Activated naive CD4-positive, alpha-beta T cell treated with anti-CD3 and anti-CD28 coated beads for 36 hours (primary cell): ENCODE measurements around the gene MRPS11. TPM values are rescaled to one million over a fixed set of nuclear protein-coding genes. Genes with fewer than 3 reads are reported as not detected.
A peak's percentile ranks its signal among the peaks of the same experiment; 100 is the strongest.
"Not testable (repeated sequence)": the region's sequence is repeated elsewhere in the genome, so short reads cannot be mapped to it uniquely, and the experiment has no call there.

Experiments
- CTCF ChIA-PET: fragments of 350-600 bp; sonication (Branson Sonifier 250); formaldehyde crosslinking; loops from one replicate; lab custom pipeline; 2021; ENCODE audit warnings: antibody characterized with exemption; lab: Charles Lee
- DNase-seq: peaks from one replicate; pipeline ENCODE4 v3.0.0-alpha.2; 2020
- H3K27ac Mint-ChIP-seq: one replicate; pipeline ENCODE4 v1.8.0; 2021; ENCODE audit warnings: mild to moderate bottlenecking, mixed read lengths
- H3K27me3 Mint-ChIP-seq: one replicate; pipeline ENCODE4 v1.8.0; 2021; ENCODE audit warnings: low read depth, mixed read lengths
- H3K36me3 Mint-ChIP-seq: one replicate; pipeline ENCODE4 v1.8.0; 2021; ENCODE audit warnings: low read depth, mixed read lengths
- H3K4me1 Mint-ChIP-seq: one replicate; pipeline ENCODE4 v1.8.0; 2021; ENCODE audit warnings: low read depth, mixed read lengths
- H3K4me3 Mint-ChIP-seq: one replicate; pipeline ENCODE4 v1.8.0; 2021; ENCODE audit warnings: mild to moderate bottlenecking, moderate library complexity, mixed read lengths
- H3K9me3 Mint-ChIP-seq: one replicate; pipeline ENCODE4 v1.8.0; 2021; ENCODE audit warnings: mixed read lengths
- intact Hi-C: fragments of 100-400 bp; cut with micrococcal nuclease; formaldehyde crosslinking; loops from one replicate; pipeline ENCODE4 v1.15.1; 2023
- total RNA-seq, 2 experiments: library from RNA; stranded (reverse); gene quantifications; one replicate each; pipeline ENCODE4 v1.2.3, GENCODE V29; 2021

MRPS11 gene
- 10 to 100 TPM; 50.3 to 57.1 TPM for total RNA-seq

DNA sequence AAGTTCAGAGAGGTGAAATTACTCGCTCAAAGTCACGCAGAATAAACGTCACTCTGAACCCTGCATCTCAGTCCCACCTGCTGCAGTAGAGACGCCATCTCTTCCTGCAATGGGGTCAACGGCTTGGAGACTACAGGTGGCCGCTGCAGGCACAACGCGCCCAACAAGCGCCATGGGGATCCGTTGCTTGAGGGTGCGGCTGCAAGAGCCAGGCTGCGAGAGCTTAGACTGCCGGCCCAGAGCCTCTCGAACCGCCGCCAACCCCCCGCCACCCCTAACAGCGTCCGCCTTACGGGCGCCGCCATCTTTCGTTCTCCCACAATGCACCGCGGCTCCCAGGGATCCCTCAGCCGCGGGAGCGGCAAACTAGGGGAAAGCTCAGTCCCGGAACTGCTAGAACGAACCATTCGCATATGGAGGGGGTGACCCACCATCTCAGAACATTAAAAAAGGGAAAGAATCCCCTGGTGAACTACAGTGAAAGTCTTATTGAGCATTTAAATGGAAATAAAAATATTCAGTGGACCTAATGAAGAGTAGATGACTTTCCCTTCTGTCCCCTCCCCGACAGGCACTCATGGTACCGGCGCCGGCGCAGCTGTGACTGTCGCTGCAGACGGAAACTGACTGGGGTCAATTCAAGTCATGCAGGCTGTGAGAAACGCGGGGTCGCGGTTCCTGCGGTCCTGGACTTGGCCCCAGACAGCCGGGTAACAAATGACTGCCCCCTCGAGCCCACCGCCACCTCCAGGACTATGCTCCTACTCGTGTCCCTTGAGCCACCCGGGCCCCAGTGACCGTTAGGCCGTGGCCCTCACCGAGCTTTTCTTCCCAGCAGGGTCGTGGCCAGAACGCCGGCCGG lies at the start of gene MRPS11, which contains the start of gene MRPL46:
Gene MRPS11, plus strand, starts transcription at position 636 of the 862 bp plus-strand sequence. Its CDS starts 10 bp downstream, at position 646.
Gene MRPL46, minus strand, starts transcription at position 316 of the 862 bp plus-strand sequence. Its CDS starts 11 bp downstream, at position 305.
- H3K9me3 Mint-ChIP-seq: no peaks in the 10 kb centered on the region
- peaks cover 28% of the 10 kb centered on the region for H3K36me3 Mint-ChIP-seq
- DNase-seq: peak; percentile 93
- CTCF ChIA-PET: interaction anchor here (0.6 to 1.6 kb wide), 5 partner anchors 12 to 197 kb away, joined by 3 to 4 read pairs (median 3); no protein-coding TSS in a partner anchor
- intact Hi-C loops: loop anchor here (1.0 to 5.0 kb wide), 7 partner anchors 79 to 430 kb away; partner anchors contain the start of genes AEN, DET1, HAPLN3 and NTRK3
- H3K4me1 Mint-ChIP-seq: peaks cover 32% of the 10 kb centered on the region
- no peaks in the 10 kb centered on the region for H3K27me3 Mint-ChIP-seq
- H3K27ac Mint-ChIP-seq: peak within 1 kb of the TSS; percentile 98
- peak within 1 kb of the TSS; percentile 91 for H3K4me3 Mint-ChIP-seq

DNA sequence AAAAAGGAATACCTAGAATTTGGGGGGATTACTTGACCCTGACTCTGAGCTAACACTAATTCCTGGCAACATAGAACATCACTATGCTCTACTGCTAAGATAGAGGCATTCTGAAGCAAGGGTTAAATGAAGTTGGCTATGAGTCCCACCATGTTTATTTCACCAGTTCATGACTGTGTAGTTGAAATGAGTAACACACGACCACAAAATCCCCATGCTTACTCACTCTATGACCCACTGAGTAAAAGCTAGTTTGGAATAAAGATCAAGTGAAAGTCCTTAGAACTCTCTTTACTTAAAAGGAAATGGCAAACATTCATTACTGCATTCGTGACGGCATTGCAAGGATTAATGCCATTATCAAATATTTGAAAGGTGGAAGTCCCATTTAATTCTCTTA lies 47.7 kb upstream of the MRPS11 start:
- no peaks in the 10 kb centered on the region for H3K36me3 Mint-ChIP-seq
- H3K4me3 Mint-ChIP-seq: no peak overlapping the region
- peaks cover 15% of the 10 kb centered on the region for H3K4me1 Mint-ChIP-seq
- peak; percentile 28 for DNase-seq
- intact Hi-C loops: loop anchor here (1.0 kb wide), 1 partner anchor 35 kb away; no protein-coding TSS in a partner anchor
- CTCF ChIA-PET: interaction anchor here (1.5 kb wide), 1 partner anchor 30 kb away, joined by 3 read pairs; no protein-coding TSS in a partner anchor
- H3K9me3 Mint-ChIP-seq: no peaks in the 10 kb centered on the region
- no peak overlapping the region for H3K27ac Mint-ChIP-seq
- H3K27me3 Mint-ChIP-seq: peaks cover 29% of the 10 kb centered on the region

- CTCF ChIA-PET: no interaction called here
- Mint-ChIP-seq H3K36me3 (no peaks in the 10 kb centered on the region), H3K9me3 (no peaks in the 10 kb centered on the region), H3K27me3 (peaks cover 24% of the 10 kb centered on the region), H3K4me1 (peaks cover 15% of the 10 kb centered on the region), H3K4me3 (no peak overlapping the region), H3K27ac (no peak overlapping the region)
- no peak for DNase-seq
- intact Hi-C loops: no loop called here
Observed at GRCh38 chr15:88423331-88423730, 44.2 kb upstream of the MRPS11 start.

- Mint-ChIP-seq H3K4me1 (no peaks in the 10 kb centered on the region), H3K36me3 (no peaks in the 10 kb centered on the region), H3K27me3 (peaks cover 15% of the 10 kb centered on the region), H3K4me3 (no peak overlapping the region), H3K9me3 (no peaks in the 10 kb centered on the region), H3K27ac (no peak overlapping the region)
- no peak for DNase-seq
- CTCF ChIA-PET: interaction anchor here (1.0 kb wide), 1 partner anchor 24 kb away, joined by 3 read pairs; no protein-coding TSS in a partner anchor
- intact Hi-C loops: no loop called here
Observed at GRCh38 chr15:88426304-88426703, 41.2 kb upstream of the MRPS11 start.

GRCh38 chr15:88428053-88428452 lies 39.5 kb upstream of the MRPS11 start:
- H3K9me3 Mint-ChIP-seq: no peaks in the 10 kb centered on the region
- no peaks in the 10 kb centered on the region for H3K4me1 Mint-ChIP-seq
- CTCF ChIA-PET: interaction anchor here (0.6 kb wide), 1 partner anchor 208 kb away, joined by 3 read pairs; no protein-coding TSS in a partner anchor
- intact Hi-C loops: no loop called here
- no peak overlapping the region for H3K4me3 Mint-ChIP-seq
- DNase-seq: no peak
- peaks cover 10% of the 10 kb centered on the region for H3K27me3 Mint-ChIP-seq
- no peak overlapping the region for H3K27ac Mint-ChIP-seq
- H3K36me3 Mint-ChIP-seq: no peaks in the 10 kb centered on the region

- Mint-ChIP-seq H3K9me3 (no peaks in the 10 kb centered on the region), H3K4me3 (no peak overlapping the region), H3K36me3 (no peaks in the 10 kb centered on the region), H3K27me3 (peaks cover 8% of the 10 kb centered on the region), H3K4me1 (no peaks in the 10 kb centered on the region), H3K27ac (no peak overlapping the region)
- CTCF ChIA-PET: no interaction called here
- DNase-seq: no peak
- intact Hi-C loops: no loop called here
Observed at GRCh38 chr15:88428805-88429605, 38.5 kb upstream of the MRPS11 start.

DNA sequence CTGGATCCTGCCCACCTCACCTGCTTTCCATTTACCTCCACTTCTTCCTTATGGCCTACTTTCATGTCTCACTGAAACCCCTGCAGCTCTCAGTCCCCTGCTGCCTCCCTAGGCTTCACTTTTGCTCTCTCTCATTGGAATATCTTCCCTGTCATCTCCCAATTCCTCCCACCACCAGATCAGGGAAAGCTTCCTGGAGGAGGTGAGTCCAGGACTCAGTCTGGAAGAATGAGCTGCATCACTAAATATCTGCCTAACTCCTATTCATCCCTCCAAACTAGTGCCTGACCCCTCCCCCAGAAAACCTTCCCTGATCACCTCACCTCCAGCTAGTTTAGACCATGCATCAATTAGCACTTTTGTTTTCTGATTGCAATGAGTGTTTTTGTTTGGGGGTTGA lies 37.5 kb upstream of the MRPS11 start:
- Mint-ChIP-seq H3K27ac (no peak overlapping the region), H3K27me3 (peaks cover 8% of the 10 kb centered on the region), H3K36me3 (no peaks in the 10 kb centered on the region), H3K4me1 (no peaks in the 10 kb centered on the region), H3K4me3 (no peak overlapping the region), H3K9me3 (no peaks in the 10 kb centered on the region)
- CTCF ChIA-PET: interaction anchor here (0.7 kb wide), 1 partner anchor 71 kb away, joined by 3 read pairs; no protein-coding TSS in a partner anchor
- intact Hi-C loops: no loop called here
- no peak for DNase-seq

- Mint-ChIP-seq H3K4me1 (no peaks in the 10 kb centered on the region), H3K27me3 (peaks cover 12% of the 10 kb centered on the region), H3K36me3 (no peaks in the 10 kb centered on the region), H3K27ac (no peak overlapping the region), H3K9me3 (no peaks in the 10 kb centered on the region), H3K4me3 (no peak overlapping the region)
- no peak for DNase-seq
- intact Hi-C loops: no loop called here
- CTCF ChIA-PET: interaction anchor here (0.6 kb wide), 1 partner anchor 155 kb away, joined by 4 read pairs; no protein-coding TSS in a partner anchor
Observed at GRCh38 chr15:88431441-88431840, 36.1 kb upstream of the MRPS11 start.

DNA sequence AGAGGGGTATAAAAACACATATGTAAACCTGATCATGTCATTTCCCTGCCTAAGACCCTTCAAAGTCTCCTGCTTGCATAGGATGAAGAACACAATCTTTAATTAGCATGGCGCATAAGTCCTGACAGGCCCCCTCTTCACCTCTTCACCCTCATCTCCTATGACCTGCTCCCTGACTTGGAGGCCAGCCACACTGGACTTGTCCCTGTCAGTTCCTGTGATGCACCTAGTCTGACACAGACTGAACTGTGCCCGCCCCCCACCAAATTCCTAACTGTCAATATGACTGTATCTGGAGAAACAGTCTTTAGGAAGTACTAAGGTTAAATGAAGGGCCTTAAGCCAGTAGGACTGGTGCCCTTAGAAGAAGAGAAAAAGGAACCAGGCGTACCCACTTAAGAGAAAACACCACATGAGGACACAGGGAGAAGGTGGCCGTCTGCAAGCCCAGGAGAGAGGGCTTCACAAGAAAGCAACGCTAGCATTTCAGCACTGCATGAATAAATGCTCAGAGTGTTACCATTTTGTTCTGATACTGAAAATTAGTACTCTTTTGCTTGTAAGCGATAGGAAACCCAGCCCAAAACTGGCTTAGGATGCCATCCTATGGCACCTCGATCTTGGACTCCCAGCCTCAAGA lies 34.3 kb upstream of the MRPS11 start:
- Mint-ChIP-seq H3K36me3 (no peaks in the 10 kb centered on the region), H3K4me1 (no peaks in the 10 kb centered on the region), H3K27me3 (peaks cover 18% of the 10 kb centered on the region), H3K27ac (no peak overlapping the region), H3K4me3 (no peak overlapping the region), H3K9me3 (no peaks in the 10 kb centered on the region)
- CTCF ChIA-PET: no interaction called here
- no peak for DNase-seq
- intact Hi-C loops: no loop called here

DNA sequence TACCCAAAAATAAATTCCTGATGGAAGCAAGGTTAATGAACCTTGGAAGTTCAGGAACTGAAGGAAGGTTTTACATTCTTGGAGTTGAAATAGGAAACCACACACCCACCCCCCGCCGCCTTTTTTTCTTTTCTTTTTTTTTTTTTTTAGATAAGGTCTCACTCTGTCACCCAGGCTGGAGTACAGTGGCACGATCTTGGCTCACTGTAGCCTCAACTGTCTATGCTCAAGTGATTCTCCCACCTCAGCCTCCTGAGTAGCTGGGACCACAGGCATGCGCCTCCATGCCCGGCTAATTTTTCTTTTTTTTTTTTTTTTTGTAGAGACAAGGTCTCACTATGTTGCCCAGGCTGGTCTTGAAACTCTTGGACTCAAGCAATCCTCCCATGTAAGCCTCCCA lies 33.4 kb upstream of the MRPS11 start:
- H3K4me3 Mint-ChIP-seq, H3K27ac Mint-ChIP-seq, DNase-seq, H3K36me3 Mint-ChIP-seq, H3K9me3 Mint-ChIP-seq, H3K4me1 Mint-ChIP-seq, intact Hi-C loops, CTCF ChIA-PET: not testable (repeated sequence)
- H3K27me3 Mint-ChIP-seq: peaks cover 18% of the 10 kb centered on the region

DNA sequence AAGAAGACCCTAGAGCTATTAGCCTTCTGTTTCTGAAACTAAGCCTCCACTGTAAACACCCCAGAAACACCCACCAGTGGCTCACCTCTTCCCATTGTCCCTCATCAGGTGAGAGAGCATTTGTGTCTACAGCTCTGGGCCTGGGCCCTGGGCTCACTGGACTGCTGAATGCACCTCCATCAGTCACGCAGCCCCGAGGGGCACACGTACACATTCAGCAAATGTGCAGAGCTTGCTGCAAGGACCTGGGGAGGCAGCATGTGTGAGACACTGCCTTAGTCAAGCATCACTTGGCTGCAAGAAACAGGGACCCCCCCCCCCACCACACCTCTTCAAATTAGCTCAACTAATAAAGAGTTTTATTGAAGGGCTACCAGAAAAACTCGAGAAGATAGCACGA lies 29.3 kb upstream of the MRPS11 start:
- H3K36me3 Mint-ChIP-seq: no peaks in the 10 kb centered on the region
- H3K4me3 Mint-ChIP-seq: no peak overlapping the region
- no peak for DNase-seq
- H3K27me3 Mint-ChIP-seq: peaks cover 29% of the 10 kb centered on the region
- no peak overlapping the region for H3K27ac Mint-ChIP-seq
- H3K9me3 Mint-ChIP-seq: peaks cover 3% of the 10 kb centered on the region
- no peaks in the 10 kb centered on the region for H3K4me1 Mint-ChIP-seq
- CTCF ChIA-PET: interaction anchor here (2.4 kb wide), 1 partner anchor 17 kb away, joined by 7 read pairs; no protein-coding TSS in a partner anchor
- intact Hi-C loops: no loop called here
